HFF-Myc (cell line): ENCODE results near the gene POLE.

ENCODE experiments used
- DNase-seq: peaks from one replicate; pipeline ENCODE4 v3.0.0-alpha.2; 2011; ENCODE audit warnings: low read depth; ENCODE audit errors: extremely low read depth
- H3K4me3 ChIP-seq: replicated peaks from 2 replicates; pipeline ENCODE4 v1.5.1; 2011; ENCODE audit warnings: low read depth, mild to moderate bottlenecking, control low read depth, low read length
- CTCF ChIP-seq: IDR thresholded peaks from 2 replicates; pipeline ENCODE4 v1.5.1; 2012; ENCODE audit warnings: mild to moderate bottlenecking, low read depth, low read length, control low read depth; ENCODE audit errors: missing control alignments

The POLE gene

DNA sequence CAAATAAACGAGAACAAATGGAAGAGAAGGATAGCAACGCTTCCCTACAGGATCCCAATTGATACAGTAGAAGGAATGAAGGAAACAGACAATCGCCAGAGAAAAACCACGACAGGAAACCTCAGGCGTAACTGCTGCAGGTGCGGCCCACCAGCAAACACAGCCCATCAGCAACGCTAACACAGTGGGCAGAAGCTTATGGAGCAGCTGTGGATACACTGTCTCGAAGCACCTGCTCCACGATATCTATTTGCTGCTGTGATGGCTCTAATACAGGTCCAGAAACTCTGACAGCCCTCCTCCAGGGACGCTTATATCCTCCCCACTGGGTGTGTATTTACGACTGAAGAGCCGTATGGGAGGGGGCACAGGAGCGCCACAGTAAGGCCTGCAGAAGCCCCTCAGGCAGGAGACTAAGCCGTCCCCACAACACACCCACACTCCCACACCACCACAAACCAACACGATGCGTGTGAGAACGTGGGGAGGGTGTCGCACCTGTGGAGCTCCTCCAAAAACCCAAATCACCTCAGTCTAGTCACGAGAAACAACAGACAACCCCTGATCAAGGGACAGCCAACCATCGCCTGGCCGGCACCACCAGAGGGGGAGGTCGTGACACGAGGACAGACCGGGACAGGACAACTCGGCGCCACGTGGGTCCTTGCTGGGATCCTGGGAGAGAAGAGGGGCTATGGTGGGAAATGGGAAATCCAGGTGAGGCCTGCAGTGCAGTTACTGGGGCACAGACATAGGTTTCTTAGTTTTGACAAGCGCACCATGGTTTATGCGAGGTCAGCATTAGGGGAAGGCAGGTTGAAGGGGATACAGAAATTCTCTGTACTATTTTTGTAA is 24.0 kb downstream of the POLE start:
- H3K4me3 ChIP-seq = no peak overlapping the region
- no peak for TF ChIP-seq CTCF
- no peak for DNase-seq

GRCh38 chr12:132661972-132662371 is 25.2 kb downstream of the POLE start:
- TF ChIP-seq CTCF = no peak
- no peak overlapping the region for H3K4me3 ChIP-seq
- DNase-seq = no peak

GRCh38 chr12:132660996-132661395 is 26.1 kb downstream of the POLE start:
- H3K4me3 ChIP-seq = no peak overlapping the region
- no peak for TF ChIP-seq CTCF
- DNase-seq = no peak

GRCh38 chr12:132660052-132660451 is 27.1 kb downstream of the POLE start:
- DNase-seq = no peak
- no peak for TF ChIP-seq CTCF
- no peak overlapping the region for H3K4me3 ChIP-seq

DNA sequence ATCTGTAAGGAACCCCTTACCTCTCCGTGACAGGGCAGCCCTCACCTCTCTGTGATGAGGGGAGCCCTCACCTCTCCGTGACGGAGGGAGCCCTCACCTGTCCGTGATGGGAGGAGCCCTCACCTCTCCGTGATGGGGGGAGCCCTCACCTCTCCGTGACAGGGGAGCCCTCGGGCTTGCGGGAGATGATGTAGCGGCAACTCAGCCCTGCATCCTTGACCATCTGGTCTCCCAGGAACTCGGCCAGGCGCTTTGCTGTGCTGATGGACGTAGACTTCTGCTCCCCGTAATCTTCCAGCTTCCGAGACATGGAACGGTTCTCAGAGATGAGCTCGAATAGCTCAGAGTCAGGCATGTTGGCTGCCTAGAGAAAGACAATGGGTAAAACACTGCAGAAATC is 28.0 kb downstream of the POLE start:
- DNase-seq = no peak

DNA sequence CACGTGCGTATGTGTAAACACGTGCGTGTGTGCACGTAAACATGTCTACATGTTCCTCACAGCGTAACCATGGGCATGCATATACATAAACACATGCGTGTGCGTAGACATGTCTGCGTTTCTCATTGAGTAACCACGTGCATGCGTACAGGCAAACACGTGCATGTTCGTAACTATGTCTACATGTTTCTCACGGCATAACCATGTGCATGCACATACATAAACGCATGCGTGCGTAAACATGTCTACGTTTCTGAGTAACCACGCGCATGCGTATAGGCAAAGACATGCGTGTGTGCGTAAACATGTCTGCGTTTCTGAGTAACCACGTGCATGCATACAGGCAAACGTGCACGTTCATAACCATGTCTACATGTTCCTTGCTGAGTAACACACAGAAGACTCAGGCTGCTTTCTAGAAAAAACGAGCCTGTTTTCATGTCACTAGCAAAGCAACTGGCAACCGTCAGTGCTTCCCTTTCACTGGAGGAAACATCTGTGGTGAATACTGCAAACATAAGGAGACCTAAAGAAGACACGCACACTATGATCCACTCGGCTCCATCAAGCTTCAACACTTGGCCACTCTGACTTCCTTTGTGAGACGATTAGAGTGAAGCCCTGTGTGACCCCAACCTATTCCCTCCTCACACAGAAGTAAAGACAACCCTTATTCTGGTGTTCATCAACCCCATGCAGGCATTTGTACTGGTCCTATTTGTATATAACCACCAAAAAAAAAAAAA is 28.8 kb downstream of the POLE start:
- no peak for TF ChIP-seq CTCF
- no peak for DNase-seq
- H3K4me3 ChIP-seq = no peak overlapping the region

More for the DNA sequence above, 28.0 kb downstream of the POLE start:
- H3K4me3 ChIP-seq = no peak overlapping the region
- no peak for TF ChIP-seq CTCF
